Astrocyte (in vitro differentiated cells and primary cell): ENCODE data around the gene NPC2.

Experiments used
- CTCF ChIP-seq: IDR thresholded peaks from 2 replicates; pipeline ENCODE4 v1.5.1; 2011; ENCODE audit warnings: low read depth, mild to moderate bottlenecking, inconsistent platforms, low read length, moderate library complexity; ENCODE audit not compliant: insufficient read depth
- EZH2 ChIP-seq: IDR thresholded peaks from 2 replicates; pipeline ENCODE4 v1.6.1; 2012; ENCODE audit warnings: mild to moderate bottlenecking, low read length, inconsistent platforms; ENCODE audit not compliant: insufficient read depth

GRCh38 chr14:74475678-74476077, 17.4 kb downstream of the NPC2 start:
- TF ChIP-seq CTCF (no peak), EZH2 (no peak)
